GM12872 (cell line): ENCODE data around the gene C1RL.

Experiments used
- TF ChIP-seq, protein P1 (sequence below): IDR thresholded peaks from 3 replicates; pipeline ENCODE4 v1.5.1; 2011; ENCODE audit warnings: low read depth, mild to moderate bottlenecking, low read length, moderate library complexity; ENCODE audit not compliant: insufficient read depth

Gene C1RL, protein sequence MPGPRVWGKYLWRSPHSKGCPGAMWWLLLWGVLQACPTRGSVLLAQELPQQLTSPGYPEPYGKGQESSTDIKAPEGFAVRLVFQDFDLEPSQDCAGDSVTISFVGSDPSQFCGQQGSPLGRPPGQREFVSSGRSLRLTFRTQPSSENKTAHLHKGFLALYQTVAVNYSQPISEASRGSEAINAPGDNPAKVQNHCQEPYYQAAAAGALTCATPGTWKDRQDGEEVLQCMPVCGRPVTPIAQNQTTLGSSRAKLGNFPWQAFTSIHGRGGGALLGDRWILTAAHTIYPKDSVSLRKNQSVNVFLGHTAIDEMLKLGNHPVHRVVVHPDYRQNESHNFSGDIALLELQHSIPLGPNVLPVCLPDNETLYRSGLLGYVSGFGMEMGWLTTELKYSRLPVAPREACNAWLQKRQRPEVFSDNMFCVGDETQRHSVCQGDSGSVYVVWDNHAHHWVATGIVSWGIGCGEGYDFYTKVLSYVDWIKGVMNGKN

DNA sequence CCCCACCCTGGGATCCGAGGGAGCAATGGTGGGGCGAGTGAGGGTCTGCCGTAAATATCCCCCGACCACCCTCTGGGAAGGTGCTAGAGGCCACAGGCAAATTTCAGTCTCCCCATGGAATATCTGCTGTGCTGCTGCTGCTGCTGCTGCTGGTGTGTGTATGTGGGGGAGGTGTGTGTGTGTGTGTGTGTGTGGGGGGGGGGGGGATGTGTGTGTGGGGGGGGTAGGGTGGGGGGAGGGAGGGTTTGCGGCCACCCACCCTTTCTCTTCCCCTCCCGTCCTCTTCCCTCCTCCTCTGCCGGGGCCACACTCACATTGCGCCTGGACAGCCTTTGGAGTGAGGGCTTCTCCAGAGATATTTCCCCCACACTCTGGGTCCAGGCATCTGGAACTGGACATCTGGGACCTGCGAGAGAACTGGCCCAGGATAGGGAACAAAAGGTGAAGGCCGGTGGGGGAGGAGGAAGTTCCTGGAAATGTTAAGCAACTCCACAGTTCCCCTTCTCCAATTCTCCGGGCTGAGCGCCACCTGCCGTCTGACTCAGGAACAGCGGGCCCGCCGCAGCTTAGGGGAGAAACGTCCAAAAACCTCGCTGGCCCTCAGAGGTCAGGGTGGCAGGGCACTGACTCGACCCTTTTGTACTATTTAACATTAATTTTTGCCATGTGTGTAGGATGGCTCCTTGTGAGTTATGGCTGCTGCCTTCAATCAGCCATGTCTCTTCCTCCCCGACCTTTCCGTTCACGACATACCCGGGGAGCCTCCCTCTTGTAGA lies at the start of gene C1RL:
Gene C1RL (minus strand): TSS at position 419 of the 776 bp plus-strand sequence. CDS start 34 bp downstream, at position 385.
- TF ChIP-seq, protein P1, sequence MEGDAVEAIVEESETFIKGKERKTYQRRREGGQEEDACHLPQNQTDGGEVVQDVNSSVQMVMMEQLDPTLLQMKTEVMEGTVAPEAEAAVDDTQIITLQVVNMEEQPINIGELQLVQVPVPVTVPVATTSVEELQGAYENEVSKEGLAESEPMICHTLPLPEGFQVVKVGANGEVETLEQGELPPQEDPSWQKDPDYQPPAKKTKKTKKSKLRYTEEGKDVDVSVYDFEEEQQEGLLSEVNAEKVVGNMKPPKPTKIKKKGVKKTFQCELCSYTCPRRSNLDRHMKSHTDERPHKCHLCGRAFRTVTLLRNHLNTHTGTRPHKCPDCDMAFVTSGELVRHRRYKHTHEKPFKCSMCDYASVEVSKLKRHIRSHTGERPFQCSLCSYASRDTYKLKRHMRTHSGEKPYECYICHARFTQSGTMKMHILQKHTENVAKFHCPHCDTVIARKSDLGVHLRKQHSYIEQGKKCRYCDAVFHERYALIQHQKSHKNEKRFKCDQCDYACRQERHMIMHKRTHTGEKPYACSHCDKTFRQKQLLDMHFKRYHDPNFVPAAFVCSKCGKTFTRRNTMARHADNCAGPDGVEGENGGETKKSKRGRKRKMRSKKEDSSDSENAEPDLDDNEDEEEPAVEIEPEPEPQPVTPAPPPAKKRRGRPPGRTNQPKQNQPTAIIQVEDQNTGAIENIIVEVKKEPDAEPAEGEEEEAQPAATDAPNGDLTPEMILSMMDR: peak; percentile 97

- TF ChIP-seq, protein P1: no peak
These were observed 48.4 kb upstream of the C1RL start for GRCh38 chr12:7157391-7157790.

- TF ChIP-seq, protein P1: no peak
These were observed 47.5 kb upstream of the C1RL start for GRCh38 chr12:7156259-7157197.

- TF ChIP-seq, protein P1: no peak
These were observed 46.5 kb upstream of the C1RL start for GRCh38 chr12:7155471-7156034.

- TF ChIP-seq, protein P1: no peak
These were observed 46.0 kb upstream of the C1RL start for GRCh38 chr12:7154901-7155470.

DNA sequence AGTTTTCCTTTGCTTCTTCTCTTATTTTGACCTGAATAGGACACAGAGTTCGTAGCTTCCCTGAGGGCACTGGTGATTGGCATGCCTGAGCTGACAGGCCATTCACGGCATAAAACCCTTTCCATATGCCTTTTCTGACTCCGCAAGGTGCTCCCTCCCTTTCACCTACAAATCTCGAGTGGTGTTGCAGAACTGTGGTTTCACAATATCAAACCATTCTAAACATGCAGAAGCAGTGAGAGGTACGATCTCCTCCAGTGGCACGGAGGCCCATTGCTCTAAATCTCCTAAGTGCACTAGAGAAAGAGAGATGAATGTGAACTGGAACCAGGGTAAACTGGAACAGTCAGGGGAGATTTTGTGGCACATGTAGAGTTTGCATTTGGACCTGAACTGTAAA lies 45.0 kb upstream of the C1RL start:
- TF ChIP-seq, protein P1: no peak
